Measurements from ENCODE around the gene SLAIN1.

DNA sequence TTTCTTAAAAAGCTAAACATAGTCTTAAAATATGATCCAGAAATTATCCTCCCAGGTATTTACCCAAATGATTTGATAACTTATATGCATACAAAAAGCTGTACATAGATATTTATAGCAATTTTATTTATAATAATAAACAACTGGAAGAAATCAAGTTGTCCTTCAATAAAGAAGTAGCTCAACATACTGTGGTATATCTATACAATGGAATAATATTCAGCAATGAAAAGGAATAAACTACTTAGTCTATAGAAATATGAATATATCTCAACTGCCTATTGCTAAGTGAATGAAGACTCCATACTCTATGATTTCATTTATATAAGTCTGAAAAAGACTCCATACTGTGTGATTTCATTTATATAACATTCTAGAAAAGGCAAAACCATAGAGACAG, 47.1 kb upstream of the SLAIN1 start:
- TF ChIP-seq, protein P1, sequence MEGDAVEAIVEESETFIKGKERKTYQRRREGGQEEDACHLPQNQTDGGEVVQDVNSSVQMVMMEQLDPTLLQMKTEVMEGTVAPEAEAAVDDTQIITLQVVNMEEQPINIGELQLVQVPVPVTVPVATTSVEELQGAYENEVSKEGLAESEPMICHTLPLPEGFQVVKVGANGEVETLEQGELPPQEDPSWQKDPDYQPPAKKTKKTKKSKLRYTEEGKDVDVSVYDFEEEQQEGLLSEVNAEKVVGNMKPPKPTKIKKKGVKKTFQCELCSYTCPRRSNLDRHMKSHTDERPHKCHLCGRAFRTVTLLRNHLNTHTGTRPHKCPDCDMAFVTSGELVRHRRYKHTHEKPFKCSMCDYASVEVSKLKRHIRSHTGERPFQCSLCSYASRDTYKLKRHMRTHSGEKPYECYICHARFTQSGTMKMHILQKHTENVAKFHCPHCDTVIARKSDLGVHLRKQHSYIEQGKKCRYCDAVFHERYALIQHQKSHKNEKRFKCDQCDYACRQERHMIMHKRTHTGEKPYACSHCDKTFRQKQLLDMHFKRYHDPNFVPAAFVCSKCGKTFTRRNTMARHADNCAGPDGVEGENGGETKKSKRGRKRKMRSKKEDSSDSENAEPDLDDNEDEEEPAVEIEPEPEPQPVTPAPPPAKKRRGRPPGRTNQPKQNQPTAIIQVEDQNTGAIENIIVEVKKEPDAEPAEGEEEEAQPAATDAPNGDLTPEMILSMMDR (IDR thresholded peaks at IDR 0.05): no peak
- no peak for TF ChIP-seq POLR2AphosphoS5 (IDR thresholded peaks at IDR 0.05)
- TF ChIP-seq POLR2A (IDR thresholded peaks at IDR 0.05): no peak
- TF ChIP-seq EP300 (IDR thresholded peaks at IDR 0.05): no peak

Data from stomach (tissue), 4 donors.